GM12864 (cell line): ENCODE data around the gene KHK.

Experiments
- DNase-seq: peaks from one replicate; pipeline ENCODE4 v3.0.0-alpha.2; 2011; ENCODE audit warnings: low read depth
- H3K4me3 ChIP-seq: 2 replicates; pipeline ENCODE4 v1.5.1; 2011; ENCODE audit warnings: mild to moderate bottlenecking, low read depth, low read length, control low read depth
- TF ChIP-seq, protein P1 (sequence below): IDR thresholded peaks from 2 replicates; pipeline ENCODE4 v1.5.1; 2011; ENCODE audit warnings: low read depth, mild to moderate bottlenecking, moderate library complexity, low read length, control low read depth, inconsistent platforms; ENCODE audit errors: missing control alignments

Gene KHK

DNA sequence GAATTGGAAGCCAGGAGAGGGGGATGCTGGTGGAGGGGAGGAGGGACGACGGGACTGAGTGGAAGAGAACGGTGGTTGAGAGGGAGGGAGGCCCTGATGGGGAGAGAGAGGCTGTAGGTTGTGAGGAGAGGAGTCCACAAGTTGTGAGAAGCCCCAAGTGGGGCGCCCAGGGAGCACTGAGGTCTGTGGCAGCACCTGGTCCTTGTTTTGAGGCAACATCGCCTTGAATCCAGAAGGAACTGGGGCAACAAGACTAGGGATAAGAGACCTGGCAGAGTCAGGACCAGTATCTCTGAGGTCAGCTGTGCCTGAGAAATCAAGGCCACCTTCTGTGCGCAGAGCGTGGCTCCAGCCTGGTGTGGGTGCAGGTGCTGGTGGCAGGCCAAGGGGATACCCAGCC is 51.5 kb downstream of the KHK start:
- no peak for DNase-seq
- no peak overlapping the region for H3K4me3 ChIP-seq
- TF ChIP-seq, protein P1, sequence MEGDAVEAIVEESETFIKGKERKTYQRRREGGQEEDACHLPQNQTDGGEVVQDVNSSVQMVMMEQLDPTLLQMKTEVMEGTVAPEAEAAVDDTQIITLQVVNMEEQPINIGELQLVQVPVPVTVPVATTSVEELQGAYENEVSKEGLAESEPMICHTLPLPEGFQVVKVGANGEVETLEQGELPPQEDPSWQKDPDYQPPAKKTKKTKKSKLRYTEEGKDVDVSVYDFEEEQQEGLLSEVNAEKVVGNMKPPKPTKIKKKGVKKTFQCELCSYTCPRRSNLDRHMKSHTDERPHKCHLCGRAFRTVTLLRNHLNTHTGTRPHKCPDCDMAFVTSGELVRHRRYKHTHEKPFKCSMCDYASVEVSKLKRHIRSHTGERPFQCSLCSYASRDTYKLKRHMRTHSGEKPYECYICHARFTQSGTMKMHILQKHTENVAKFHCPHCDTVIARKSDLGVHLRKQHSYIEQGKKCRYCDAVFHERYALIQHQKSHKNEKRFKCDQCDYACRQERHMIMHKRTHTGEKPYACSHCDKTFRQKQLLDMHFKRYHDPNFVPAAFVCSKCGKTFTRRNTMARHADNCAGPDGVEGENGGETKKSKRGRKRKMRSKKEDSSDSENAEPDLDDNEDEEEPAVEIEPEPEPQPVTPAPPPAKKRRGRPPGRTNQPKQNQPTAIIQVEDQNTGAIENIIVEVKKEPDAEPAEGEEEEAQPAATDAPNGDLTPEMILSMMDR: no peak

DNA sequence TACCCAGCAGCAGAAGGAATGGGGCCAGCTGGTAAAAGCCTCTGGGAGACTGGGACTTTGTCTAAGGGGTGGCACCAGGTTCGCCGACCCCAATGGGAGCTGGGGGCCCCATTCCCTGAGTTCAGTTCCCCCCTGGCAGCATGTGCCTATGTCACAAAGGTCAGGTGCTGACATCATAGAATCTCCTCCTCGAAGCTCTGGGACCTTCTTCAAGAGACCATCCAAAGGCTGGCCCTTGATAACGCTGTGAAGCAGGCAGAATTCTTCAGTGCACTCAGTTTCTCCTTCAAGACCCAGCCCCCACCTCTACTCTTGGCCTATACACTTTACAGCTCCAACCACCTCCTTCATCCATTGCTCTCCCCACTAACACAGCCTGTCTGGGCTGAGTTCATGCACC is 52.7 kb downstream of the KHK start, which contains the start of gene PRR30:
Gene PRR30, minus strand, starts transcription at position 101 of the 400 bp plus-strand sequence. CDS start 1,081 bp downstream, outside the sequence.
- no peak within 1 kb of the TSS for H3K4me3 ChIP-seq
- no peak for DNase-seq
- TF ChIP-seq, protein P1: no peak

DNA sequence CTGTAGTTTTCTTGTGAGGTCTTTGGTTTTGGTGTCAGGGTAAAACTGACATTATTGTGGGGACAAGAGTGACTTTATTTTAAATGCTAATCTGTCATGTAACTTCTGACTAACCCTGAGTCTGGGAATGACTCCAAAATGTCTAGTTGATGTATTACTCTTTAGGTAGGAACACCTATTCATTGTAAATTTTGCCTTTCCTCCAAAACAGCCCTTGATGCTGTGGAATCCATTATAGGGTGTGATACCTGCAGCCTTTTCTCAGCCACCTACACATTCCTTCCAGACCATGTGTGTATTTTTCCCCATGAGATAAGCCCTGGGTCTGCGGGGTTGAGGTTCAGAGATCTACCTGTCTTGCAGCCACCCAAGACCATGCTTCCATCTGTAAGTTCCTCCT is 56.7 kb downstream of the KHK start:
- H3K4me3 ChIP-seq: no peak overlapping the region
- TF ChIP-seq, protein P1: no peak
- no peak for DNase-seq

DNA sequence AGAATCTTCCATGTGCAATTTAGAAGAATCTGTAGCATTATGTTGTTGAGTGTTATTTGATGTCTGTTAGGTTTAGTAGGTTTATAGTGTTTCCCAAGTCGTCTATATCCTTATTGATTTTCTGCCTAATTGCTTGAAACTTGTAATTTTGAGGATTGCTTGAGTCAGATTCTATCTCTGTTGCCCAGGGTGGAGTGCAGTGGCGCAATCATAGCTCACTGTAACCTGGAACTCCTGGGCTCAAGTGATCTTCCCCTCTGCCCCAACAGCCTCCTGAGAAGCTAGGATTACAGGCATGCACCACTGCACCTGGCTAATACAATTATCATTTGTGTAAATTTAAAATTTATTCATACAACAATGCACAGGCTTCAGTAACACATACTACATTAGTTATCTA is 59.1 kb downstream of the KHK start:
- TF ChIP-seq, protein P1: no peak
- H3K4me3 ChIP-seq: no peak overlapping the region
- no peak for DNase-seq

DNA sequence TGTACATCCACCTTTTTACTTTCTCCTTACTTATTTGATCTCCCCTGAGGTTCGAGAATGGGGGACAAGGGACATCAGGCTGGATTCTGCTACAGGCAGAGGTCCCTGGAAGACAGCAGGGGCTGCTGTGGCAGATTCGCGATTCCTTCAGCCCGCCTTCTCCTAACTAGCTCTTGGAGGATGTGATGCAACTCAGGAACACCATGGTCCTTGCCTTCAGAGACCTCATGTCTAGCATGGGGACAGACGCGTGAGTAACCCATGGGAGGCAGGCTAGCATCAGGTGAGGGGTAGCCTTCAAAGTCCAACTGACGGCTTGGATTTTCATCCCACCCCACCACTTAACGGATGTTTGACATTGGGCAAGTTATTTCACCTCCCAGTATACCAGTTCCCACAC is 61.4 kb downstream of the KHK start:
- DNase-seq: no peak
- H3K4me3 ChIP-seq: no peak overlapping the region
- TF ChIP-seq, protein P1: no peak

DNA sequence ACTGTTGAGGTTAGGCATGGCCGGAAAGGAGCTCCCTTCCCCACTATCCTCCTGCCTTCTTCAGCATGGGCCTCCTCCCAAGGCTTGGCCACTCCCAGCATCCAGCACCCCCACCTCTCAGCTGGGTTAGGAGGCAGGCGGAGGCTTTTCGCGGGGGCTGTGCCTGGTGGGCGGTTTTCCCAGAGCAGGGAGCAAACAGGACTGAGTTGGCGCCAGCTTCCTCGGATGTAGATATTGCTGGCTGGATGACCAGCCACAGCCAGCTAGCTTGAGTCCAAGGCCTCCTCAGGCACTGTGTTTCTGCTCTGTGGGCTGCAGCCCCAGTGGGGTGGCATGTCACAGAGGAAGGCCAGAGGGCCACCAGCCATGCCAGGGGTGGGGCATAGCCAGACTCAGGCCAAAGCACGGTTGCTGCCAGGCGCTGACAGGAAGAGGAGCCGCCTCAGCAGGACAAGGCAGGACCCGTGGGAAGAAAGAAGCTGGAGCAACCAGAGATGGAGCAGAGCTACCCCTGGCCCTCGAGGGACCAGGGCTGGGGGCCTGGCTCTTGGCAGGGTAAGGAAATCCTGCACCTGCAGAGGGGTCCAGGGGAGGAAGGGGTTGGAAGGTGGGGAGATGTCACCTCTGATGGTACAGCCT is 62.3 kb downstream of the KHK start, which contains the start of gene TCF23:
Gene TCF23, plus strand, starts transcription at position 204 of the 639 bp plus-strand sequence. Its CDS starts 130 bp downstream, at position 334.
- TF ChIP-seq, protein P1: no peak
- no peak for DNase-seq
- no peak within 1 kb of the TSS for H3K4me3 ChIP-seq
